ENCODE measurements around the gene CORO2B. TPM values are rescaled to one million over a fixed set of nuclear protein-coding genes. Genes with fewer than 3 reads are reported as not detected.

CORO2B gene
- polyA plus RNA-seq, 1 donor from 2014 or later: 15.1 TPM

- H3K27me3 ChIP-seq (ENCODE audit: insufficient read depth, low read depth, low read length): no peaks in the 10 kb centered on the region
- H3K9me3 ChIP-seq (ENCODE audit: low read length): no peaks in the 10 kb centered on the region
- H3K4me2 ChIP-seq (ENCODE audit: low read length): no peak overlapping the region
- no peak overlapping the region for H3K9ac ChIP-seq (ENCODE audit: low read length)
- H3K4me3 ChIP-seq (ENCODE audit: low read length): no peak overlapping the region
- H2AFZ ChIP-seq (ENCODE audit: low read depth, low read length): no peak overlapping the region
- H3K9me2 ChIP-seq (ENCODE audit: insufficient read depth, low read length): no peaks in the 10 kb centered on the region
- peaks cover 3% of the 10 kb centered on the region for H3K79me2 ChIP-seq (replicated peaks; ENCODE audit: insufficient read depth, low read length)
- TF ChIP-seq SMC3 (conservative IDR thresholded peaks at IDR 0.05; ENCODE audit: poor library complexity) (no peak), RAD21 (conservative IDR thresholded peaks at IDR 0.05) (no peak), TAF1 (IDR thresholded peaks at IDR 0.05; ENCODE audit: low read depth) (no peak), POLR2AphosphoS5 (IDR thresholded peaks at IDR 0.05) (no peak), EP300 (conservative IDR thresholded peaks at IDR 0.05; ENCODE audit: poor library complexity, severe bottlenecking) (no peak), MXI1 (conservative IDR thresholded peaks at IDR 0.05; ENCODE audit: poor library complexity, severe bottlenecking) (no peak), REST (IDR thresholded peaks at IDR 0.05; ENCODE audit: borderline replicate concordance) (no peak), EZH2 (IDR thresholded peaks at IDR 0.05; ENCODE audit: borderline replicate concordance, insufficient read depth, low read length, poor library complexity, severe bottlenecking) (no peak)
- TF ChIP-seq, protein P1, sequence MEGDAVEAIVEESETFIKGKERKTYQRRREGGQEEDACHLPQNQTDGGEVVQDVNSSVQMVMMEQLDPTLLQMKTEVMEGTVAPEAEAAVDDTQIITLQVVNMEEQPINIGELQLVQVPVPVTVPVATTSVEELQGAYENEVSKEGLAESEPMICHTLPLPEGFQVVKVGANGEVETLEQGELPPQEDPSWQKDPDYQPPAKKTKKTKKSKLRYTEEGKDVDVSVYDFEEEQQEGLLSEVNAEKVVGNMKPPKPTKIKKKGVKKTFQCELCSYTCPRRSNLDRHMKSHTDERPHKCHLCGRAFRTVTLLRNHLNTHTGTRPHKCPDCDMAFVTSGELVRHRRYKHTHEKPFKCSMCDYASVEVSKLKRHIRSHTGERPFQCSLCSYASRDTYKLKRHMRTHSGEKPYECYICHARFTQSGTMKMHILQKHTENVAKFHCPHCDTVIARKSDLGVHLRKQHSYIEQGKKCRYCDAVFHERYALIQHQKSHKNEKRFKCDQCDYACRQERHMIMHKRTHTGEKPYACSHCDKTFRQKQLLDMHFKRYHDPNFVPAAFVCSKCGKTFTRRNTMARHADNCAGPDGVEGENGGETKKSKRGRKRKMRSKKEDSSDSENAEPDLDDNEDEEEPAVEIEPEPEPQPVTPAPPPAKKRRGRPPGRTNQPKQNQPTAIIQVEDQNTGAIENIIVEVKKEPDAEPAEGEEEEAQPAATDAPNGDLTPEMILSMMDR (IDR thresholded peaks at IDR 0.05; ENCODE audit: poor library complexity, severe bottlenecking): no peak
- no peaks in the 10 kb centered on the region for H3F3A ChIP-seq (ENCODE audit: insufficient read depth, low read length, poor library complexity, severe bottlenecking)
- H4K20me1 ChIP-seq (ENCODE audit: insufficient read depth): no peaks in the 10 kb centered on the region
- no peak overlapping the region for H3K27ac ChIP-seq (ENCODE audit: low read length)
- H3K36me3 ChIP-seq (ENCODE audit: insufficient read depth, low read length): no peaks in the 10 kb centered on the region
These were observed 61.3 kb downstream of the CORO2B start for GRCh38 chr15:68639926-68640600.

DNA sequence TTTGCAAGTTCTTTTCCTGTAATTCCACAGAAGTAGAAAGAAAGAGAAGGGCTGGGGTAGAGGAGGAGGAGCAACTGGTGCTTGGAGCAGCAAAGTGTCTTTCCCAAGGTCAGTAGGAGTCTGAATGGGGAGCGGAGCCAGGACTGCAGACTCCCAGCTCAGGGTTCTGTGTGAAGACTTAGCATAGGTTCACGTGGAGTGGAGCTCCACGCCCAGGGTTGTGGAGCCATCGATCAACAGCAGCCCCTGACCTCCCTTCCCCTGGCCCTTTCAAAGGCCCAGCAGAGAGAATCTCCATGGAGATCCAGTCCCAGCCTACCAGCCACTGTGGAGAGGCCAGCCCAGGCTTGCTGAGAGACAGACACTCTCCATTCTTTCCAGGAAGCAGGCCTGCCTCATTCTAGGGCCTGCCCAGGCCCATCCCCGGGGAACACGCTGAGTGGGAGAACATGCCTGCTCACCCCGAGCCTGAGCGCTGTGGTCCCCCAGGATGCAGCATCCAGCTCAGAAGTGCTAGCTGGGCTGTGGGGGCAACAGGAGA, 62.1 kb downstream of the CORO2B start:
- peaks cover 3% of the 10 kb centered on the region for H3K79me2 ChIP-seq (replicated peaks; ENCODE audit: insufficient read depth, low read length)
- H3K9ac ChIP-seq (ENCODE audit: low read length): no peak overlapping the region
- no peaks in the 10 kb centered on the region for H3K36me3 ChIP-seq (ENCODE audit: insufficient read depth, low read length)
- no peak overlapping the region for H3K4me2 ChIP-seq (ENCODE audit: low read length)
- no peaks in the 10 kb centered on the region for H3F3A ChIP-seq (ENCODE audit: insufficient read depth, low read length, poor library complexity, severe bottlenecking)
- no peaks in the 10 kb centered on the region for H4K20me1 ChIP-seq (ENCODE audit: insufficient read depth)
- TF ChIP-seq TAF1 (IDR thresholded peaks at IDR 0.05; ENCODE audit: low read depth): no peak
- no peak for TF ChIP-seq SMC3 (conservative IDR thresholded peaks at IDR 0.05; ENCODE audit: poor library complexity)
- no peak for TF ChIP-seq EP300 (conservative IDR thresholded peaks at IDR 0.05; ENCODE audit: poor library complexity, severe bottlenecking)
- no peak for TF ChIP-seq RAD21 (conservative IDR thresholded peaks at IDR 0.05)
- TF ChIP-seq MXI1 (conservative IDR thresholded peaks at IDR 0.05; ENCODE audit: poor library complexity, severe bottlenecking): no peak
- TF ChIP-seq EZH2 (IDR thresholded peaks at IDR 0.05; ENCODE audit: borderline replicate concordance, insufficient read depth, low read length, poor library complexity, severe bottlenecking): no peak
- no peak for TF ChIP-seq POLR2AphosphoS5 (IDR thresholded peaks at IDR 0.05)
- no peak for TF ChIP-seq REST (IDR thresholded peaks at IDR 0.05; ENCODE audit: borderline replicate concordance)
- TF ChIP-seq, protein P1 (IDR thresholded peaks at IDR 0.05; ENCODE audit: poor library complexity, severe bottlenecking): no peak
- no peak overlapping the region for H3K4me3 ChIP-seq (ENCODE audit: low read length)
- no peak overlapping the region for H3K27ac ChIP-seq (ENCODE audit: low read length)
- H3K9me3 ChIP-seq (ENCODE audit: low read length): no peaks in the 10 kb centered on the region
- no peaks in the 10 kb centered on the region for H3K9me2 ChIP-seq (ENCODE audit: insufficient read depth, low read length)
- no peaks in the 10 kb centered on the region for H3K27me3 ChIP-seq (ENCODE audit: insufficient read depth, low read depth, low read length)
- no peak overlapping the region for H2AFZ ChIP-seq (ENCODE audit: low read depth, low read length)

Data from neural cell (in vitro differentiated cells).